ENCODE measurements around the gene ZC3H13. TPM values are rescaled to one million over a fixed set of nuclear protein-coding genes. Genes with fewer than 3 reads are reported as not detected.

Gene ZC3H13
- total RNA-seq, 1 donor from 2014 or later: 11.1 TPM

Other genes starting within 250 kb of the ZC3H13 start
- not detected in 2 replicates for gene SIAH3, start 201.0 kb downstream of the ZC3H13 start, total RNA-seq
- not detected in 2 replicates for gene CPB2, start 52.3 kb upstream of the ZC3H13 start, total RNA-seq
- gene LCP1, start 129.4 kb upstream of the ZC3H13 start, total RNA-seq: 0.07 and 0.13 TPM in 2 replicates
- gene LRRC63, start 159.2 kb upstream of the ZC3H13 start, total RNA-seq: 0.07 TPM in 1 of 2 replicates, not detected in the other

Measured in pulmonary artery endothelial cell (primary cell).